Measurements from ENCODE around the gene CXXC5. TPM values are rescaled to one million over a fixed set of nuclear protein-coding genes. Genes with fewer than 3 reads are reported as not detected.
"Not testable (repeated sequence)": the region's sequence is repeated elsewhere in the genome, so short reads cannot be mapped to it uniquely, and the experiment has no call there.

CXXC5 gene
- polyA plus RNA-seq (24.4 and 38.0 TPM in 2 replicates), polyA minus RNA-seq (37.0 and 40.1 TPM in 2 replicates)

DNA sequence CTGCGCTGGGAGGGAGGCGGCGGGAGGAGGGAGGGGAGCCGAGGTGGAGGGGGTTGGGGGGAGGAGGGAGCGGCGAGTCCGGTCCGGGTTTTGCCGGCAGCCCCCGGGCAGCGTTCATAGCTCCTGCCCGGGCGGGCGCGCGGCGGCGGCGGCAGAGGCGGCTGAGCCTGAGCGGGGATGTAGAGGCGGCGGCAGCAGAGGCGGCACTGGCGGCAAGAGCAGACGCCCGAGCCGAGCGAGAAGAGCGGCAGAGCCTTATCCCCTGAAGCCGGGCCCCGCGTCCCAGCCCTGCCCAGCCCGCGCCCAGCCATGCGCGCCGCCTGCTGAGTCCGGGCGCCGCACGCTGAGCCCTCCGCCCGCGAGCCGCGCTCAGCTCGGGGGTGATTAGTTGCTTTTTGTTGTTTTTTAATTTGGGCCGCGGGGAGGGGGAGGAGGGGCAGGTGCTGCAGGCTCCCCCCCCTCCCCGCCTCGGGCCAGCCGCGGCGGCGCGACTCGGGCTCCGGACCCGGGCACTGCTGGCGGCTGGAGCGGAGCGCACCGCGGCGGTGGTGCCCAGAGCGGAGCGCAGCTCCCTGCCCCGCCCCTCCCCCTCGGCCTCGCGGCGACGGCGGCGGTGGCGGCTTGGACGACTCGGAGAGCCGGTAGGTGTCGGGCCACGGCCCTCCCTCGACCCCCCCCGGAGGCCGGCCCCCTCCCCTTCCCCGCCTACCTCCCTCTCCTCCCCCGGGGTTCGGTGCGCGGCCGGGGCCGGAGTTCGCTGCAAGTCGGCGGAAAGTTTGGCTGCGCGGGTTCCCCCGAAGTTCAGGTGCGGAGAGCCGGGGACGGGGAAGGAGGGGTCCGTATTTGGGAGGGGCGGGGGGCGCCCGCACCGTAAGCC is at the start of gene CXXC5:
CXXC5 (plus strand) TSS at position 145 of the 877 bp plus-strand sequence. CDS start 32,175 bp downstream, outside the sequence.
- no peaks in the 10 kb centered on the region for H4K20me1 ChIP-seq (ENCODE audit: insufficient read depth)
- no peaks in the 10 kb centered on the region for H3K36me3 ChIP-seq (ENCODE audit: insufficient read depth, low read length)
- H3K27ac ChIP-seq (ENCODE audit: low read length) = peak within 1 kb of the TSS; percentile 20
- peaks cover 31% of the 10 kb centered on the region for H3K27me3 ChIP-seq (ENCODE audit: insufficient read depth, low read depth, low read length)
- peaks cover 29% of the 10 kb centered on the region for H3K79me2 ChIP-seq (replicated peaks; ENCODE audit: insufficient read depth, low read length)
- peak within 1 kb of the TSS; percentile 82 for H3K4me2 ChIP-seq (ENCODE audit: low read length)
- no peaks in the 10 kb centered on the region for H3F3A ChIP-seq (ENCODE audit: insufficient read depth, low read length, poor library complexity, severe bottlenecking)
- no peaks in the 10 kb centered on the region for H3K9me3 ChIP-seq (ENCODE audit: low read length)
- no peaks in the 10 kb centered on the region for H3K9me2 ChIP-seq (ENCODE audit: insufficient read depth, low read length)
- peak within 1 kb of the TSS; percentile 87 for H3K4me3 ChIP-seq (ENCODE audit: low read length)
- H2AFZ ChIP-seq (ENCODE audit: low read depth, low read length) = no peak within 1 kb of the TSS
- H3K9ac ChIP-seq (ENCODE audit: low read length) = peak within 1 kb of the TSS; percentile 69
- TF ChIP-seq EZH2 (IDR thresholded peaks at IDR 0.05; ENCODE audit: borderline replicate concordance, insufficient read depth, low read length, poor library complexity, severe bottlenecking) = no peak
- TF ChIP-seq RAD21 (conservative IDR thresholded peaks at IDR 0.05) = no peak
- peak; percentile 76 for TF ChIP-seq POLR2AphosphoS5 (IDR thresholded peaks at IDR 0.05)
- TF ChIP-seq TAF1 (IDR thresholded peaks at IDR 0.05; ENCODE audit: low read depth) = peak; percentile 57
- TF ChIP-seq, protein P1, sequence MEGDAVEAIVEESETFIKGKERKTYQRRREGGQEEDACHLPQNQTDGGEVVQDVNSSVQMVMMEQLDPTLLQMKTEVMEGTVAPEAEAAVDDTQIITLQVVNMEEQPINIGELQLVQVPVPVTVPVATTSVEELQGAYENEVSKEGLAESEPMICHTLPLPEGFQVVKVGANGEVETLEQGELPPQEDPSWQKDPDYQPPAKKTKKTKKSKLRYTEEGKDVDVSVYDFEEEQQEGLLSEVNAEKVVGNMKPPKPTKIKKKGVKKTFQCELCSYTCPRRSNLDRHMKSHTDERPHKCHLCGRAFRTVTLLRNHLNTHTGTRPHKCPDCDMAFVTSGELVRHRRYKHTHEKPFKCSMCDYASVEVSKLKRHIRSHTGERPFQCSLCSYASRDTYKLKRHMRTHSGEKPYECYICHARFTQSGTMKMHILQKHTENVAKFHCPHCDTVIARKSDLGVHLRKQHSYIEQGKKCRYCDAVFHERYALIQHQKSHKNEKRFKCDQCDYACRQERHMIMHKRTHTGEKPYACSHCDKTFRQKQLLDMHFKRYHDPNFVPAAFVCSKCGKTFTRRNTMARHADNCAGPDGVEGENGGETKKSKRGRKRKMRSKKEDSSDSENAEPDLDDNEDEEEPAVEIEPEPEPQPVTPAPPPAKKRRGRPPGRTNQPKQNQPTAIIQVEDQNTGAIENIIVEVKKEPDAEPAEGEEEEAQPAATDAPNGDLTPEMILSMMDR (IDR thresholded peaks at IDR 0.05; ENCODE audit: poor library complexity, severe bottlenecking) = no peak
- peak; percentile 57 for TF ChIP-seq SMC3 (conservative IDR thresholded peaks at IDR 0.05; ENCODE audit: poor library complexity)
- peak; percentile 13 for TF ChIP-seq EP300 (conservative IDR thresholded peaks at IDR 0.05; ENCODE audit: poor library complexity, severe bottlenecking)
- peak; percentile 63 for TF ChIP-seq MXI1 (conservative IDR thresholded peaks at IDR 0.05; ENCODE audit: poor library complexity, severe bottlenecking)
- TF ChIP-seq, protein P2, sequence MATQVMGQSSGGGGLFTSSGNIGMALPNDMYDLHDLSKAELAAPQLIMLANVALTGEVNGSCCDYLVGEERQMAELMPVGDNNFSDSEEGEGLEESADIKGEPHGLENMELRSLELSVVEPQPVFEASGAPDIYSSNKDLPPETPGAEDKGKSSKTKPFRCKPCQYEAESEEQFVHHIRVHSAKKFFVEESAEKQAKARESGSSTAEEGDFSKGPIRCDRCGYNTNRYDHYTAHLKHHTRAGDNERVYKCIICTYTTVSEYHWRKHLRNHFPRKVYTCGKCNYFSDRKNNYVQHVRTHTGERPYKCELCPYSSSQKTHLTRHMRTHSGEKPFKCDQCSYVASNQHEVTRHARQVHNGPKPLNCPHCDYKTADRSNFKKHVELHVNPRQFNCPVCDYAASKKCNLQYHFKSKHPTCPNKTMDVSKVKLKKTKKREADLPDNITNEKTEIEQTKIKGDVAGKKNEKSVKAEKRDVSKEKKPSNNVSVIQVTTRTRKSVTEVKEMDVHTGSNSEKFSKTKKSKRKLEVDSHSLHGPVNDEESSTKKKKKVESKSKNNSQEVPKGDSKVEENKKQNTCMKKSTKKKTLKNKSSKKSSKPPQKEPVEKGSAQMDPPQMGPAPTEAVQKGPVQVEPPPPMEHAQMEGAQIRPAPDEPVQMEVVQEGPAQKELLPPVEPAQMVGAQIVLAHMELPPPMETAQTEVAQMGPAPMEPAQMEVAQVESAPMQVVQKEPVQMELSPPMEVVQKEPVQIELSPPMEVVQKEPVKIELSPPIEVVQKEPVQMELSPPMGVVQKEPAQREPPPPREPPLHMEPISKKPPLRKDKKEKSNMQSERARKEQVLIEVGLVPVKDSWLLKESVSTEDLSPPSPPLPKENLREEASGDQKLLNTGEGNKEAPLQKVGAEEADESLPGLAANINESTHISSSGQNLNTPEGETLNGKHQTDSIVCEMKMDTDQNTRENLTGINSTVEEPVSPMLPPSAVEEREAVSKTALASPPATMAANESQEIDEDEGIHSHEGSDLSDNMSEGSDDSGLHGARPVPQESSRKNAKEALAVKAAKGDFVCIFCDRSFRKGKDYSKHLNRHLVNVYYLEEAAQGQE (IDR thresholded peaks at IDR 0.05; ENCODE audit: borderline replicate concordance) = no peak

DNA sequence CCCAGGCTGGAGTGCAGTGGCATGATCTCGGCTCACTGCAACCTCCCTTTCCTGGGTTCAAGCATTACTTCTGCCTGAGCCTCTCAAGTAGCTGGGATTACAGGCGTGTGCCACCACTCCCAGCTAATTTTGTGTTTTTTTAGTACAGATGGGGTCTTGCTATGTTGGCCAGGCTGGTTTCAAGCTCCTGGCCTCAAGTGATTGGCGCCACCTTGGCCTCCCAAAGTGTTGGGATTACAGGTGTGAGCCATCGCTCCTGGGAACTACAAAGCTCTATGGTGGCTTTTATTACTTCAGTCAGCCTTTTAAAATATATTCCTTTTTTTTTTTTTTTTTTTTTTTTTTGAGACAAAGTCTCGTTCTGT is 49.6 kb upstream of the CXXC5 start:
- H3F3A ChIP-seq (ENCODE audit: insufficient read depth, low read length, poor library complexity, severe bottlenecking); H4K20me1 ChIP-seq (ENCODE audit: insufficient read depth); H3K36me3 ChIP-seq (ENCODE audit: insufficient read depth, low read length); H3K9me2 ChIP-seq (ENCODE audit: insufficient read depth, low read length); H3K27ac ChIP-seq (ENCODE audit: low read length); H2AFZ ChIP-seq (ENCODE audit: low read depth, low read length); H3K4me3 ChIP-seq (ENCODE audit: low read length); H3K4me2 ChIP-seq (ENCODE audit: low read length); H3K9me3 ChIP-seq (ENCODE audit: low read length); H3K27me3 ChIP-seq (ENCODE audit: insufficient read depth, low read depth, low read length); H3K9ac ChIP-seq (ENCODE audit: low read length): not testable (repeated sequence)
- H3K79me2 ChIP-seq (replicated peaks; ENCODE audit: insufficient read depth, low read length) = peaks cover 43% of the 10 kb centered on the region

Data from neural cell (in vitro differentiated cells).